ENCODE data around the gene MGAT4C.

MGAT4C gene

GRCh38 chr12:85963326-85963725 lies 292.9 kb downstream of the MGAT4C start:
- no peak for DNase-seq

- DNase-seq = no peak
These were observed 300.1 kb downstream of the MGAT4C start for GRCh38 chr12:85956081-85956480.

GRCh38 chr12:85955127-85955526 lies 301.1 kb downstream of the MGAT4C start:
- DNase-seq = no peak

GRCh38 chr12:85951823-85952222 lies 304.4 kb downstream of the MGAT4C start:
- DNase-seq = no peak

- DNase-seq = no peak
These were observed 306.9 kb downstream of the MGAT4C start for GRCh38 chr12:85949253-85949652.

- DNase-seq = no peak
These were observed 307.9 kb downstream of the MGAT4C start for GRCh38 chr12:85948340-85948739.

- DNase-seq = no peak
These were observed 308.9 kb downstream of the MGAT4C start for GRCh38 chr12:85947286-85947685.

- no peak for DNase-seq
These were observed 309.8 kb downstream of the MGAT4C start for GRCh38 chr12:85946375-85946774.

- DNase-seq = no peak
These were observed 329.0 kb downstream of the MGAT4C start for GRCh38 chr12:85927166-85927565.

GRCh38 chr12:85923767-85924331 lies 332.3 kb downstream of the MGAT4C start:
- no peak for DNase-seq

- DNase-seq = no peak
These were observed 335.8 kb downstream of the MGAT4C start for GRCh38 chr12:85920324-85920947.

Measured in NCI-H2107 (cell line).